HepG2 (cell line): Measurements from ENCODE around the gene DDX17. TPM values are rescaled to one million over a fixed set of nuclear protein-coding genes. Genes with fewer than 3 reads are reported as not detected.

Source experiments
- ATAC-seq: fragments of 200-7000 bp; cut with Tn5 transposase; 3 replicates; pipeline ENCODE4 v1.9.1; 2020; ENCODE audit warnings: mild to moderate bottlenecking, moderate library complexity
- BruUV-seq: library from RNA; stranded (reverse); fragments of 400-500 nt; replicated peaks from 2 replicates; lab custom pipeline; 2021; lab: Mats Ljungman, UMichigan
- CTCF ChIA-PET: fragments of 300-600 bp; formaldehyde crosslinking; extraction: SDS; loops from one replicate; lab custom pipeline; 2021; ENCODE audit warnings: low total read pairs, inconsistent platforms, low intra/inter-chr PET ratio; lab: Yijun Ruan, JAX
- POLR2A ChIA-PET: fragments of 350-600 bp; sonication (Branson Sonifier 250); formaldehyde crosslinking; loops from one replicate; lab custom pipeline; 2020; ENCODE audit warnings: antibody characterized with exemption, inconsistent platforms; lab: Yijun Ruan, JAX
- DNase-seq: peaks from one replicate; pipeline ENCODE4 v3.0.0-alpha.2; 2015; ENCODE audit warnings: low spot score
- FAIRE-seq: peaks from 3 replicates; lab custom pipeline; 2011; peaks lifted over from hg19 to GRCh38; lab: Jason Lieb, UNC
- H2AFZ ChIP-seq: one replicate; pipeline ENCODE4 v1.6.1; 2011; ENCODE audit warnings: low read length, inconsistent platforms
- H3K27ac ChIP-seq: fragments of 300-600 bp; 3 replicates; pipeline ENCODE4 v1.8.0; 2011; ENCODE audit warnings: mixed run types, mild to moderate bottlenecking, mixed read lengths, low read length, inconsistent platforms; ENCODE audit not compliant: insufficient read depth; ENCODE audit errors: extremely low read length
- H3K27me3 ChIP-seq, 2 experiments: fragments of 200-600 bp in 1 of 2; 2 replicates in 1 of 2; 3 replicates in 1 of 2; pipeline versions ENCODE4 v1.6.0 to v1.8.0; 2011; ENCODE audit warnings: low read length in 2 of 2, mild to moderate bottlenecking in 2 of 2, moderate library complexity in 2 of 2, inconsistent platforms in 1 of 2; ENCODE audit not compliant: insufficient read depth in 2 of 2, control insufficient read depth in 1 of 2
- H3K36me3 ChIP-seq, 2 experiments: fragments of 200-600 bp in 1 of 2; replicated peaks in 1 of 2; 2 replicates in 1 of 2; 3 replicates in 1 of 2; pipeline versions ENCODE4 v1.5.1 to v1.8.0; 2011; ENCODE audit warnings: low read length in 2 of 2, inconsistent platforms in 1 of 2; ENCODE audit not compliant: insufficient read depth in 2 of 2, control insufficient read depth in 1 of 2
- H3K4me1 ChIP-seq: 2 replicates; pipeline ENCODE4 v1.5.1; 2012; ENCODE audit warnings: low read length, inconsistent platforms; ENCODE audit not compliant: insufficient read depth
- H3K4me2 ChIP-seq: 2 replicates; pipeline ENCODE4 v1.6.0; 2011; ENCODE audit warnings: low read depth, low read length, inconsistent platforms
- H3K4me3 ChIP-seq, 3 experiments: fragments of 200-600 bp in 1 of 3; sonication (generic), shearing (Covaris generic) in 1 of 3; replicated peaks in 1 of 3; 2 replicates each; pipeline ENCODE4 v1.5.1; 2011 to 2016; ENCODE audit warnings: low read length in 3 of 3, inconsistent platforms in 2 of 3, low read depth in 2 of 3, mild to moderate bottlenecking in 2 of 3, control low read depth in 1 of 3, mixed read lengths in 1 of 3; ENCODE audit not compliant: insufficient read depth in 1 of 3
- H3K79me2 ChIP-seq: one replicate; pipeline ENCODE4 v1.6.1; 2011; ENCODE audit warnings: low read length, inconsistent platforms; ENCODE audit not compliant: insufficient read depth
- H3K9ac ChIP-seq: 2 replicates; pipeline ENCODE4 v1.6.0; 2011; ENCODE audit warnings: mild to moderate bottlenecking, low read depth, low read length, inconsistent platforms; ENCODE audit not compliant: insufficient read depth
- H3K9me3 ChIP-seq: 2 replicates; pipeline ENCODE4 v1.5.1; 2012; ENCODE audit warnings: mild to moderate bottlenecking, low read length
- H4K20me1 ChIP-seq: 2 replicates; pipeline ENCODE4 v1.6.0; 2011; ENCODE audit warnings: inconsistent platforms, mild to moderate bottlenecking, low read length, moderate library complexity; ENCODE audit not compliant: insufficient read depth
- EHMT2 ChIP-seq: fragments of 200-600 bp; sonication (generic); IDR thresholded peaks from 2 replicates; pipeline ENCODE4 v1.7.0; 2017; ENCODE audit warnings: antibody characterized with exemption, low read depth, low read length, borderline replicate concordance
- MAFF ChIP-seq: IDR thresholded peaks from 2 replicates; pipeline ENCODE4 v1.6.1; 2011; ENCODE audit warnings: low read depth, low read length, improper control_type of control experiment
- MBD4 ChIP-seq: IDR thresholded peaks from 2 replicates; pipeline ENCODE4 v1.6.1; 2012; ENCODE audit warnings: low read length, inconsistent platforms, borderline replicate concordance
- PAF1 ChIP-seq: IDR thresholded peaks from 2 replicates; pipeline ENCODE4 v1.6.1; 2016; ENCODE audit warnings: missing genetic modification reagents, missing compliant biosample characterization
- PAWR ChIP-seq: sonication (generic); formaldehyde crosslinking; IDR thresholded peaks from 2 replicates; pipeline ENCODE4 v1.4.0; 2020; ENCODE audit warnings: missing genetic modification reagents, mild to moderate bottlenecking, borderline replicate concordance
- RFX5 ChIP-seq: IDR thresholded peaks from 2 replicates; pipeline ENCODE4 v1.6.1; 2011; ENCODE audit warnings: low read depth, low read length, improper control_type of control experiment
- TOPORS ChIP-seq: sonication (generic); formaldehyde crosslinking; IDR thresholded peaks from 2 replicates; pipeline ENCODE4 v1.8.0; 2023; ENCODE audit warnings: mild to moderate bottlenecking, missing genetic modification reagents
- ZNF496 ChIP-seq: sonication (generic); formaldehyde crosslinking; IDR thresholded peaks from 2 replicates; pipeline ENCODE4 v1.8.1; 2023; ENCODE audit warnings: mild to moderate bottlenecking, moderate library complexity, missing genetic modification reagents; ENCODE audit not compliant: insufficient replicate concordance
- ZNF577 ChIP-seq: sonication (generic); formaldehyde crosslinking; IDR thresholded peaks from 2 replicates; pipeline ENCODE4 v1.4.0; 2020; ENCODE audit warnings: mild to moderate bottlenecking, low read depth, missing genetic modification reagents, borderline replicate concordance
- WGBS: methylation state at CpG from one replicate; pipeline ENCODE4 v1.1.6; 2017; ENCODE audit warnings: low lambda C conversion rate; 5-methylcytosine and 5-hydroxymethylcytosine counted together
- in situ Hi-C: cut with HindIII; loops from 2 replicates; pipeline ENCODE4 v1.10.0; 2017; ENCODE audit warnings: low pct_unique_long_range_greater_than_20kb; ENCODE audit not compliant: extremely low pct_ligation_motif_present
- intact Hi-C: fragments of 100-400 bp; cut with micrococcal nuclease; formaldehyde crosslinking; loops from one replicate; pipeline ENCODE4 v1.10.0; 2022; ENCODE audit not compliant: unreplicated experiment
- polyA plus RNA-seq, 8 experiments: library from polyadenylated mRNA; depleted of rRNA in 3 of 8; stranded (reverse) in 7 of 8; unstranded in 1 of 8; fragments of >200 nt; fragmentation: Illumina TruSeq in 4 of 8; extraction: Trizol in 4 of 8; gene quantifications; 2 replicates each; pipeline versions ENCODE4 v1.2.1 to v1.2.3, GENCODE V29; 2011 to 2016; ENCODE audit warnings: low read depth in 4 of 8, missing spikeins in 1 of 8, mixed read lengths in 1 of 8; ENCODE audit not compliant: insufficient read depth in 1 of 8
- total RNA-seq, 5 experiments: library from RNA; depleted of rRNA; stranded (reverse); fragments of >200 nt; fragmentation: Illumina TruSeq; extraction: Trizol; gene quantifications; 2 replicates each; pipeline ENCODE4 v1.2.3, GENCODE V29; 2016; ENCODE audit warnings: low read depth in 1 of 5
- TF ChIP-seq, protein P1 (sequence below), 2 experiments: IDR thresholded peaks; 2 replicates each; pipeline ENCODE4 v1.6.1; 2011 to 2012; ENCODE audit warnings: low read length in 2 of 2, borderline replicate concordance in 1 of 2, low read depth in 1 of 2, mild to moderate bottlenecking in 1 of 2, moderate library complexity in 1 of 2
- TF ChIP-seq, protein P2 (sequence below): sonication (generic); formaldehyde crosslinking; IDR thresholded peaks from 2 replicates; pipeline ENCODE4 v1.5.1; 2020; ENCODE audit warnings: missing genetic modification reagents, mild to moderate bottlenecking, borderline replicate concordance
- TF ChIP-seq, protein P3 (sequence below): sonication (generic); formaldehyde crosslinking; IDR thresholded peaks from 2 replicates; pipeline ENCODE4 v1.5.0; 2020; ENCODE audit warnings: missing genetic modification reagents
- TF ChIP-seq, protein P4 (sequence below): sonication (generic); formaldehyde crosslinking; IDR thresholded peaks from 2 replicates; pipeline ENCODE4; 2020; ENCODE audit warnings: missing genetic modification reagents, mild to moderate bottlenecking, borderline replicate concordance
- TF ChIP-seq, protein P5 (sequence below): sonication (generic); formaldehyde crosslinking; IDR thresholded peaks from 2 replicates; pipeline ENCODE4 v1.4.0; 2020; ENCODE audit warnings: missing genetic modification reagents; ENCODE audit errors: not compliant biosample characterization

The DDX17 gene
- total and polyA plus RNA-seq, 2 of the 13 experiments (the other 11 are each of a cell fraction or from before 2014, with no cell fraction given): 238 to 344 TPM

DNA sequence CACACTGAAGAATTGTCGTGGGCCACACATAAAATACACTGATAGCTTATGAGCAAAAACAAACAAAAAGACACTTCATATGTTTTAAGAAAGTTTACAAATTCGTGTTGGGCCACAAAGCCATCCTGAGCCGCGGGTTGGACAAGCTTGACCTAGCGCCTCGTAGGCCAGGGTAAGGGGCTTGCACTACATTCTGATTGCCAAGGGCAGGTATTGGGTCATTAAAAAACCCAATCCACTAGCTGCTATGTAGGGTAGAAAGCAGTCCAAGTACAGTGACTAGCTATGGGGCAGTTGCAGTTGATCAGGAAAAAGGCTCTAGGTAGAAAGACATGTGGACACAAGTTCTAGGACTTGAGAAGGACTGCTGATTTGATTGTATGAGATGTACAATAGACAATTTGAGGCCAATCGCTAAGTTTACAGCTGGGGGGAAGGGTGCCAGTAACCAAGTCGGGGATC, 24.2 kb downstream of the DDX17 start:
- H3K36me3 ChIP-seq: peaks cover 10 to 38% of the 10 kb centered on the region in 2 experiments
- no TSS peak for BruUV-seq
- H3K27me3 ChIP-seq: no peaks in the 10 kb centered on the region
- H3K4me1 ChIP-seq: peaks cover 12% of the 10 kb centered on the region
- H3K4me3 ChIP-seq: no peak overlapping the region
- H3K79me2 ChIP-seq: no peaks in the 10 kb centered on the region
- ATAC-seq: no peak
- H4K20me1 ChIP-seq: peaks cover 3% of the 10 kb centered on the region
- no peak for FAIRE-seq
- H3K4me2 ChIP-seq: no peak overlapping the region
- DNase-seq: no peak
- ChIA-PET CTCF (no interaction called here), POLR2A (interaction anchor here (2.2 kb wide), 1 partner anchor 8 kb away, joined by 18 read pairs; no protein-coding TSS in a partner anchor)
- no peaks in the 10 kb centered on the region for H3K9me3 ChIP-seq
- intact Hi-C loops (no loop called here), in situ Hi-C loops (no loop called here)
- no peak overlapping the region for H3K9ac ChIP-seq
- WGBS: 95% methylated on average over 8 of the region's 8 CpGs
- H2AFZ ChIP-seq: no peak overlapping the region
- H3K27ac ChIP-seq: no peak overlapping the region
- TF ChIP-seq MBD4 (0 out of 2 replicates have a peak, but pooled peaks have one; percentile 21), TOPORS (CRISPR knock-in tag) (no peak), MAFF (no peak), EHMT2 (no peak), ZNF577 (CRISPR knock-in tag) (no peak), RFX5 (no peak), PAWR (CRISPR knock-in tag) (no peak), ZNF496 (CRISPR knock-in tag) (no peak), PAF1 (CRISPR knock-in tag) (peak; percentile 70; the same call in 1 of the 2 replicates)
- TF ChIP-seq, protein P1, sequence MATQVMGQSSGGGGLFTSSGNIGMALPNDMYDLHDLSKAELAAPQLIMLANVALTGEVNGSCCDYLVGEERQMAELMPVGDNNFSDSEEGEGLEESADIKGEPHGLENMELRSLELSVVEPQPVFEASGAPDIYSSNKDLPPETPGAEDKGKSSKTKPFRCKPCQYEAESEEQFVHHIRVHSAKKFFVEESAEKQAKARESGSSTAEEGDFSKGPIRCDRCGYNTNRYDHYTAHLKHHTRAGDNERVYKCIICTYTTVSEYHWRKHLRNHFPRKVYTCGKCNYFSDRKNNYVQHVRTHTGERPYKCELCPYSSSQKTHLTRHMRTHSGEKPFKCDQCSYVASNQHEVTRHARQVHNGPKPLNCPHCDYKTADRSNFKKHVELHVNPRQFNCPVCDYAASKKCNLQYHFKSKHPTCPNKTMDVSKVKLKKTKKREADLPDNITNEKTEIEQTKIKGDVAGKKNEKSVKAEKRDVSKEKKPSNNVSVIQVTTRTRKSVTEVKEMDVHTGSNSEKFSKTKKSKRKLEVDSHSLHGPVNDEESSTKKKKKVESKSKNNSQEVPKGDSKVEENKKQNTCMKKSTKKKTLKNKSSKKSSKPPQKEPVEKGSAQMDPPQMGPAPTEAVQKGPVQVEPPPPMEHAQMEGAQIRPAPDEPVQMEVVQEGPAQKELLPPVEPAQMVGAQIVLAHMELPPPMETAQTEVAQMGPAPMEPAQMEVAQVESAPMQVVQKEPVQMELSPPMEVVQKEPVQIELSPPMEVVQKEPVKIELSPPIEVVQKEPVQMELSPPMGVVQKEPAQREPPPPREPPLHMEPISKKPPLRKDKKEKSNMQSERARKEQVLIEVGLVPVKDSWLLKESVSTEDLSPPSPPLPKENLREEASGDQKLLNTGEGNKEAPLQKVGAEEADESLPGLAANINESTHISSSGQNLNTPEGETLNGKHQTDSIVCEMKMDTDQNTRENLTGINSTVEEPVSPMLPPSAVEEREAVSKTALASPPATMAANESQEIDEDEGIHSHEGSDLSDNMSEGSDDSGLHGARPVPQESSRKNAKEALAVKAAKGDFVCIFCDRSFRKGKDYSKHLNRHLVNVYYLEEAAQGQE (IDR thresholded peaks at IDR 0.05; ENCODE audit: borderline replicate concordance in 1 of 2, low read depth in 1 of 2, low read length in 2 of 2): no peak
- TF ChIP-seq, protein P2, sequence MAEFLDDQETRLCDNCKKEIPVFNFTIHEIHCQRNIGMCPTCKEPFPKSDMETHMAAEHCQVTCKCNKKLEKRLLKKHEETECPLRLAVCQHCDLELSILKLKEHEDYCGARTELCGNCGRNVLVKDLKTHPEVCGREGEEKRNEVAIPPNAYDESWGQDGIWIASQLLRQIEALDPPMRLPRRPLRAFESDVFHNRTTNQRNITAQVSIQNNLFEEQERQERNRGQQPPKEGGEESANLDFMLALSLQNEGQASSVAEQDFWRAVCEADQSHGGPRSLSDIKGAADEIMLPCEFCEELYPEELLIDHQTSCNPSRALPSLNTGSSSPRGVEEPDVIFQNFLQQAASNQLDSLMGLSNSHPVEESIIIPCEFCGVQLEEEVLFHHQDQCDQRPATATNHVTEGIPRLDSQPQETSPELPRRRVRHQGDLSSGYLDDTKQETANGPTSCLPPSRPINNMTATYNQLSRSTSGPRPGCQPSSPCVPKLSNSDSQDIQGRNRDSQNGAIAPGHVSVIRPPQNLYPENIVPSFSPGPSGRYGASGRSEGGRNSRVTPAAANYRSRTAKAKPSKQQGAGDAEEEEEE (CRISPR knock-in tag): no peak
- TF ChIP-seq, protein P3, sequence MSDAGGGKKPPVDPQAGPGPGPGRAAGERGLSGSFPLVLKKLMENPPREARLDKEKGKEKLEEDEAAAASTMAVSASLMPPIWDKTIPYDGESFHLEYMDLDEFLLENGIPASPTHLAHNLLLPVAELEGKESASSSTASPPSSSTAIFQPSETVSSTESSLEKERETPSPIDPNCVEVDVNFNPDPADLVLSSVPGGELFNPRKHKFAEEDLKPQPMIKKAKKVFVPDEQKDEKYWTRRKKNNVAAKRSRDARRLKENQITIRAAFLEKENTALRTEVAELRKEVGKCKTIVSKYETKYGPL: no peak
- TF ChIP-seq, protein P4, sequence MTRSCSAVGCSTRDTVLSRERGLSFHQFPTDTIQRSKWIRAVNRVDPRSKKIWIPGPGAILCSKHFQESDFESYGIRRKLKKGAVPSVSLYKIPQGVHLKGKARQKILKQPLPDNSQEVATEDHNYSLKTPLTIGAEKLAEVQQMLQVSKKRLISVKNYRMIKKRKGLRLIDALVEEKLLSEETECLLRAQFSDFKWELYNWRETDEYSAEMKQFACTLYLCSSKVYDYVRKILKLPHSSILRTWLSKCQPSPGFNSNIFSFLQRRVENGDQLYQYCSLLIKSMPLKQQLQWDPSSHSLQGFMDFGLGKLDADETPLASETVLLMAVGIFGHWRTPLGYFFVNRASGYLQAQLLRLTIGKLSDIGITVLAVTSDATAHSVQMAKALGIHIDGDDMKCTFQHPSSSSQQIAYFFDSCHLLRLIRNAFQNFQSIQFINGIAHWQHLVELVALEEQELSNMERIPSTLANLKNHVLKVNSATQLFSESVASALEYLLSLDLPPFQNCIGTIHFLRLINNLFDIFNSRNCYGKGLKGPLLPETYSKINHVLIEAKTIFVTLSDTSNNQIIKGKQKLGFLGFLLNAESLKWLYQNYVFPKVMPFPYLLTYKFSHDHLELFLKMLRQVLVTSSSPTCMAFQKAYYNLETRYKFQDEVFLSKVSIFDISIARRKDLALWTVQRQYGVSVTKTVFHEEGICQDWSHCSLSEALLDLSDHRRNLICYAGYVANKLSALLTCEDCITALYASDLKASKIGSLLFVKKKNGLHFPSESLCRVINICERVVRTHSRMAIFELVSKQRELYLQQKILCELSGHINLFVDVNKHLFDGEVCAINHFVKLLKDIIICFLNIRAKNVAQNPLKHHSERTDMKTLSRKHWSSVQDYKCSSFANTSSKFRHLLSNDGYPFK: no peak
- TF ChIP-seq, protein P5, sequence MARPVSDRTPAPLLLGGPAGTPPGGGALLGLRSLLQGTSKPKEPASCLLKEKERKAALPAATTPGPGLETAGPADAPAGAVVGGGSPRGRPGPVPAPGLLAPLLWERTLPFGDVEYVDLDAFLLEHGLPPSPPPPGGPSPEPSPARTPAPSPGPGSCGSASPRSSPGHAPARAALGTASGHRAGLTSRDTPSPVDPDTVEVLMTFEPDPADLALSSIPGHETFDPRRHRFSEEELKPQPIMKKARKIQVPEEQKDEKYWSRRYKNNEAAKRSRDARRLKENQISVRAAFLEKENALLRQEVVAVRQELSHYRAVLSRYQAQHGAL (CRISPR knock-in tag): no peak
